AG04450 (cell line): ENCODE data around the gene PLXNA4. TPM values are rescaled to one million over a fixed set of nuclear protein-coding genes. Genes with fewer than 3 reads are reported as not detected.
A peak's percentile ranks its signal among the peaks of the same experiment; 100 is the strongest.

Experiments used
- CTCF ChIA-PET: fragments of 300-600, 350-600 bp; formaldehyde crosslinking; extraction: SDS; loops from one replicate; lab custom pipeline; 2022; ENCODE audit warnings: antibody characterized with exemption, inconsistent platforms; lab: Charles Lee
- POLR2A ChIA-PET: fragments of 350-600 bp; formaldehyde crosslinking; extraction: SDS; loops from one replicate; lab custom pipeline; 2021; ENCODE audit warnings: antibody characterized with exemption, inconsistent platforms; lab: Yijun Ruan, JAX
- DNase-seq: peaks from one replicate; pipeline ENCODE4 v3.0.0-alpha.2; 2011; ENCODE audit warnings: low read depth, low spot score
- H3K27ac ChIP-seq: one replicate; pipeline ENCODE4 v1.5.1; 2012; ENCODE audit warnings: low read depth, low read length, control low read depth
- H3K27me3 ChIP-seq: one replicate; pipeline ENCODE4 v1.6.0; 2012; ENCODE audit warnings: low read length; ENCODE audit not compliant: control insufficient read depth, insufficient read depth
- H3K4me3 ChIP-seq: 2 replicates; pipeline ENCODE4 v1.5.1; 2011; ENCODE audit warnings: mild to moderate bottlenecking, low read depth, low read length, control low read depth
- H3K9me3 ChIP-seq: 2 replicates; pipeline ENCODE4 v1.5.1; 2012; ENCODE audit warnings: low read length; ENCODE audit not compliant: control insufficient read depth, insufficient read depth
- CTCF ChIP-seq: IDR thresholded peaks from 2 replicates; pipeline ENCODE4 v1.5.1; 2011; ENCODE audit warnings: low read depth, low read length, control low read depth, inconsistent platforms
- polyA plus RNA-seq: library from polyadenylated mRNA; depleted of rRNA; stranded (reverse); fragments of >200 nt; gene quantifications from 2 replicates; pipeline ENCODE4 v1.2.3, GENCODE V29; 2011

The PLXNA4 gene
- polyA plus RNA-seq, 1 experiment, result 0.05 TPM

GRCh38 chr7:132518102-132518838 is 58.0 kb downstream of the PLXNA4 start:
- no peak for DNase-seq
- H3K9me3 ChIP-seq, result no peaks in the 10 kb centered on the region
- H3K27me3 ChIP-seq, result peaks cover 3% of the 10 kb centered on the region
- POLR2A ChIA-PET, result no interaction called here
- CTCF ChIA-PET, result no interaction called here
- peak; percentile 26; the same call in 1 of the 2 replicates for TF ChIP-seq CTCF
- no peak overlapping the region for H3K4me3 ChIP-seq
- H3K27ac ChIP-seq, result no peak overlapping the region

GRCh38 chr7:132516042-132516840 is 60.0 kb downstream of the PLXNA4 start:
- no peak for TF ChIP-seq CTCF
- CTCF ChIA-PET, result no interaction called here
- H3K27ac ChIP-seq, result no peak overlapping the region
- no peaks in the 10 kb centered on the region for H3K9me3 ChIP-seq
- DNase-seq, result no peak
- H3K4me3 ChIP-seq, result no peak overlapping the region
- POLR2A ChIA-PET, result no interaction called here
- H3K27me3 ChIP-seq, result peaks cover 3% of the 10 kb centered on the region

- Histone ChIP-seq H3K27me3 (peaks cover 3% of the 10 kb centered on the region), H3K9me3 (no peaks in the 10 kb centered on the region), H3K27ac (no peak overlapping the region), H3K4me3 (no peak overlapping the region)
- POLR2A ChIA-PET, result no interaction called here
- CTCF ChIA-PET, result no interaction called here
- TF ChIP-seq CTCF, result no peak
- DNase-seq, result no peak
These were observed 61.1 kb downstream of the PLXNA4 start for GRCh38 chr7:132515181-132515580.

- TF ChIP-seq CTCF, result no peak
- DNase-seq, result no peak
- POLR2A ChIA-PET, result no interaction called here
- H3K27ac ChIP-seq, result no peak overlapping the region
- H3K4me3 ChIP-seq, result no peak overlapping the region
- CTCF ChIA-PET, result no interaction called here
- peaks cover 3% of the 10 kb centered on the region for H3K27me3 ChIP-seq
- no peaks in the 10 kb centered on the region for H3K9me3 ChIP-seq
These were observed 61.8 kb downstream of the PLXNA4 start for GRCh38 chr7:132514430-132514829.

- no peaks in the 10 kb centered on the region for H3K9me3 ChIP-seq
- CTCF ChIA-PET, result no interaction called here
- H3K27ac ChIP-seq, result no peak overlapping the region
- no peak for TF ChIP-seq CTCF
- H3K4me3 ChIP-seq, result no peak overlapping the region
- H3K27me3 ChIP-seq, result no peaks in the 10 kb centered on the region
- POLR2A ChIA-PET, result no interaction called here
- DNase-seq, result no peak
These were observed 64.3 kb downstream of the PLXNA4 start for GRCh38 chr7:132511921-132512320.
